Neural cell (in vitro differentiated cells): ENCODE results near the gene EYA3.

Experiments used
- EP300 ChIP-seq: fragments of 450-650 bp; conservative IDR thresholded peaks from 2 replicates; pipeline ENCODE4 v1.6.1; 2014; ENCODE audit warnings: antibody characterized with exemption, mild to moderate bottlenecking, moderate library complexity; ENCODE audit not compliant: poor library complexity, severe bottlenecking
- EZH2 ChIP-seq: fragments of 200-600, 300-800 bp; shearing (Covaris generic), sonication (generic); IDR thresholded peaks from 2 replicates; pipeline ENCODE4 v1.6.1; 2014; ENCODE audit warnings: antibody characterized with exemption, low read length, borderline replicate concordance, mild to moderate bottlenecking; ENCODE audit not compliant: insufficient read depth, poor library complexity, severe bottlenecking
- MXI1 ChIP-seq: fragments of 450-650 bp; conservative IDR thresholded peaks from 2 replicates; pipeline ENCODE4 v1.6.1; 2014; ENCODE audit warnings: antibody characterized with exemption, mild to moderate bottlenecking; ENCODE audit not compliant: poor library complexity, severe bottlenecking
- RAD21 ChIP-seq: fragments of 450-650 bp; conservative IDR thresholded peaks from 2 replicates; pipeline ENCODE4 v1.6.1; 2014; ENCODE audit warnings: antibody characterized with exemption, mild to moderate bottlenecking, moderate library complexity
- SMC3 ChIP-seq: fragments of 450-650 bp; conservative IDR thresholded peaks from 2 replicates; pipeline ENCODE4 v1.6.1; 2014; ENCODE audit warnings: antibody characterized with exemption, mild to moderate bottlenecking, moderate library complexity; ENCODE audit not compliant: poor library complexity
- TF ChIP-seq, protein P1 (sequence below): fragments of 450-650 bp; IDR thresholded peaks from 2 replicates; pipeline ENCODE4 v1.5.1; 2014; ENCODE audit warnings: antibody characterized with exemption, mild to moderate bottlenecking, moderate library complexity; ENCODE audit not compliant: poor library complexity, severe bottlenecking
- TF ChIP-seq, protein P2 (sequence below): IDR thresholded peaks from 2 replicates; pipeline ENCODE4 v1.6.1; 2012; ENCODE audit warnings: borderline replicate concordance

DNA sequence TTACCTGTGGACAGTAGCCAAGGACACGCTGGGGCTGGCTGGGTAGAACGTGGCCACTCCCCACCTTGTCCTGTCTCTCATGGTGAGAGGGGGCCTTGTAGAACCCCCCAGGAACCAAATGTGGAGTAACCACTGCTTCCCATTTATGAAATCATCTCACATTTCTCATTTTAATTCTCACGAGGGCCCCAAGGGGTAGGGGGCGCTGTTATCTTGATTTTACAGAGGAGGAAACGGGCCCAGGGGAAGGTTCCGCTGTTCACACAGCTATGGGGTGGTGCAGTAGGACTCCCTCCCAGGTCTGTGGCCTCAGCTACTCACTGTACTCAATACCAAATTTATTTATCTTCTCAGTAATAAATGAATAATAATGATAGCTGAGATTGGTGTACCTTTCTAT, 148.1 kb downstream of the EYA3 start:
- no peak for TF ChIP-seq EZH2
- TF ChIP-seq, protein P1, sequence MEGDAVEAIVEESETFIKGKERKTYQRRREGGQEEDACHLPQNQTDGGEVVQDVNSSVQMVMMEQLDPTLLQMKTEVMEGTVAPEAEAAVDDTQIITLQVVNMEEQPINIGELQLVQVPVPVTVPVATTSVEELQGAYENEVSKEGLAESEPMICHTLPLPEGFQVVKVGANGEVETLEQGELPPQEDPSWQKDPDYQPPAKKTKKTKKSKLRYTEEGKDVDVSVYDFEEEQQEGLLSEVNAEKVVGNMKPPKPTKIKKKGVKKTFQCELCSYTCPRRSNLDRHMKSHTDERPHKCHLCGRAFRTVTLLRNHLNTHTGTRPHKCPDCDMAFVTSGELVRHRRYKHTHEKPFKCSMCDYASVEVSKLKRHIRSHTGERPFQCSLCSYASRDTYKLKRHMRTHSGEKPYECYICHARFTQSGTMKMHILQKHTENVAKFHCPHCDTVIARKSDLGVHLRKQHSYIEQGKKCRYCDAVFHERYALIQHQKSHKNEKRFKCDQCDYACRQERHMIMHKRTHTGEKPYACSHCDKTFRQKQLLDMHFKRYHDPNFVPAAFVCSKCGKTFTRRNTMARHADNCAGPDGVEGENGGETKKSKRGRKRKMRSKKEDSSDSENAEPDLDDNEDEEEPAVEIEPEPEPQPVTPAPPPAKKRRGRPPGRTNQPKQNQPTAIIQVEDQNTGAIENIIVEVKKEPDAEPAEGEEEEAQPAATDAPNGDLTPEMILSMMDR = no peak
- TF ChIP-seq, protein P2, sequence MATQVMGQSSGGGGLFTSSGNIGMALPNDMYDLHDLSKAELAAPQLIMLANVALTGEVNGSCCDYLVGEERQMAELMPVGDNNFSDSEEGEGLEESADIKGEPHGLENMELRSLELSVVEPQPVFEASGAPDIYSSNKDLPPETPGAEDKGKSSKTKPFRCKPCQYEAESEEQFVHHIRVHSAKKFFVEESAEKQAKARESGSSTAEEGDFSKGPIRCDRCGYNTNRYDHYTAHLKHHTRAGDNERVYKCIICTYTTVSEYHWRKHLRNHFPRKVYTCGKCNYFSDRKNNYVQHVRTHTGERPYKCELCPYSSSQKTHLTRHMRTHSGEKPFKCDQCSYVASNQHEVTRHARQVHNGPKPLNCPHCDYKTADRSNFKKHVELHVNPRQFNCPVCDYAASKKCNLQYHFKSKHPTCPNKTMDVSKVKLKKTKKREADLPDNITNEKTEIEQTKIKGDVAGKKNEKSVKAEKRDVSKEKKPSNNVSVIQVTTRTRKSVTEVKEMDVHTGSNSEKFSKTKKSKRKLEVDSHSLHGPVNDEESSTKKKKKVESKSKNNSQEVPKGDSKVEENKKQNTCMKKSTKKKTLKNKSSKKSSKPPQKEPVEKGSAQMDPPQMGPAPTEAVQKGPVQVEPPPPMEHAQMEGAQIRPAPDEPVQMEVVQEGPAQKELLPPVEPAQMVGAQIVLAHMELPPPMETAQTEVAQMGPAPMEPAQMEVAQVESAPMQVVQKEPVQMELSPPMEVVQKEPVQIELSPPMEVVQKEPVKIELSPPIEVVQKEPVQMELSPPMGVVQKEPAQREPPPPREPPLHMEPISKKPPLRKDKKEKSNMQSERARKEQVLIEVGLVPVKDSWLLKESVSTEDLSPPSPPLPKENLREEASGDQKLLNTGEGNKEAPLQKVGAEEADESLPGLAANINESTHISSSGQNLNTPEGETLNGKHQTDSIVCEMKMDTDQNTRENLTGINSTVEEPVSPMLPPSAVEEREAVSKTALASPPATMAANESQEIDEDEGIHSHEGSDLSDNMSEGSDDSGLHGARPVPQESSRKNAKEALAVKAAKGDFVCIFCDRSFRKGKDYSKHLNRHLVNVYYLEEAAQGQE = no peak
- no peak for TF ChIP-seq SMC3
- no peak for TF ChIP-seq RAD21
- TF ChIP-seq MXI1 = no peak
- no peak for TF ChIP-seq EP300
